Tongue (tissue), 2 donors: ENCODE results near the gene KCNIP1. TPM values are rescaled to one million over a fixed set of nuclear protein-coding genes. Genes with fewer than 3 reads are reported as not detected.

Experiments
- DNase-seq: peaks from one replicate; pipeline ENCODE4 v3.0.0-alpha.2; 2015
- total RNA-seq: library from RNA; depleted of rRNA; stranded (reverse); fragments of >200 nt; gene quantifications from one replicate; pipeline ENCODE4 v1.2.3, GENCODE V29; 2014

KCNIP1 gene
- total RNA-seq, 1 donor from 2014 or later: 4.2 TPM

DNA sequence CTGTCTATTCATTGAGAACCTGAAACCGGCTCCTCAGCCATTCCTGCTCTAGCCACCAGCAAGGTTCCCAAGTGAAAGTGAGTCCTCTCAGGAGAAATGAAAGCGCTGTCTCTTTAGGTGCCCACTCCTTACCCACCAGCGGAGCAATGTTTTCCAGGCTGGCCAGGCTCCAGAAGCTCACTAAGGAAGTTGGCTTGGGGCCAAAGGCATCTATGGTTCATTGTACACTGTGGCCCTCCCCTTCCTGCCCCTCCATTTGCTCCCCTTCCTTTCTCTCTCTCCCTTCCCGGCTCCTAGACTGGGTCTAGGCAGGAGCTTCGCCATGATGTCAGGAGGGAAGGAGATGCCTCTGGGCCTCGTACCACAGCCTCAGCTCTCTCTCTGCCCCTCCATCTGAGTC lies 278.6 kb downstream of the KCNIP1 start:
- peak; percentile 54 for DNase-seq

DNA sequence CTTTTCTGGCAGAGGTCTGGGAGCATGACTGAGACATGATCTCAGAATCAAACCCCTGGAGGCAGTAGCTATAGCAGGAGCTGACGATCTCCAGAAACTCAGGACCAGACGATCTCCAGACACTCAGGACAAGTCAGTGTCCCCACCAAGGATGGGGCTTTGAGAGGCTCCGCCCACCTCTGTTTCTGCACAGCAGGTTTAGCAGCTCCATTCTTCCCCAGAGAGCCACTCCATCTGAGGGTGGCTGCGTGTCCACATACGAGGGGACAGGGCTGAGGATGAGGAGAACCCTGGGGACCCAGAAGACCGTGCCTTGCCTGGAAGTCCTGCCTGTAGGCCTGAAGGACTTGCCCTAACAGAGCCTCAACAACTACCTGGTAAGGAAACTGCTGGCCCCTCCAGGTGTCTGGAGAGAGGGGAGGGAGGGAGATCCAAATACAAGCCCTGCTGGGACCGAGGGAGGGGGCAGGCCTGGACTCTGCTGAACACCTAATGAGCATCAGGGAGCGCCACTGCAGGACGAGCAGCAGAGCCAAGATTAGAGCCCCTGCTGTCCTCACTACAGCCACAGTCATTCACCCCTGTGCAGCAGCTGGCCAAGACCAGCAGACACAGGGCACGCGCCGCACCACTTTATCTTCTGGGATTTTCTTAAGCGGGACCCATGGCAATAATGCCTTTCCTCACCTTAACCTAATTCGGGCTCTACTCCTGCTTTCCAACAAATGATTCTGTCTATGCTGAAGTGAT lies 279.9 kb downstream of the KCNIP1 start, which contains the start of gene GABRP:
Gene GABRP, plus strand, starts transcription at position 228 of the 750 bp plus-strand sequence. CDS start 4,891 bp downstream, outside the sequence.
- no peak for DNase-seq

- peak; percentile 30 for DNase-seq
Observed at GRCh38 chr5:170785416-170785815, 281.6 kb downstream of the KCNIP1 start.

Other genes starting within 250 kb of the KCNIP1 start
- gene LCP2, start 206.2 kb upstream of the KCNIP1 start, total RNA-seq: 11.6 TPM
- 0.41 TPM for gene KCNMB1, start 114.7 kb upstream of the KCNIP1 start, total RNA-seq